ENCODE measurements around the gene TEX10.

GRCh38 chr9:100317706-100318105 is 35.0 kb downstream of the TEX10 start:
- TF ChIP-seq CTCF (IDR thresholded peaks at IDR 0.05) (no peak), POLR2A (IDR thresholded peaks at IDR 0.05) (no peak), EP300 (IDR thresholded peaks at IDR 0.05) (no peak)
